IPS DF 4.7 (cell line): ENCODE measurements around the gene DNAH2.

Source experiments
- DNase-seq: peaks from one replicate; pipeline ENCODE4 v3.0.0-alpha.2; 2013; ENCODE audit warnings: low spot score; ENCODE audit errors: extremely low read depth

The DNAH2 gene

DNA sequence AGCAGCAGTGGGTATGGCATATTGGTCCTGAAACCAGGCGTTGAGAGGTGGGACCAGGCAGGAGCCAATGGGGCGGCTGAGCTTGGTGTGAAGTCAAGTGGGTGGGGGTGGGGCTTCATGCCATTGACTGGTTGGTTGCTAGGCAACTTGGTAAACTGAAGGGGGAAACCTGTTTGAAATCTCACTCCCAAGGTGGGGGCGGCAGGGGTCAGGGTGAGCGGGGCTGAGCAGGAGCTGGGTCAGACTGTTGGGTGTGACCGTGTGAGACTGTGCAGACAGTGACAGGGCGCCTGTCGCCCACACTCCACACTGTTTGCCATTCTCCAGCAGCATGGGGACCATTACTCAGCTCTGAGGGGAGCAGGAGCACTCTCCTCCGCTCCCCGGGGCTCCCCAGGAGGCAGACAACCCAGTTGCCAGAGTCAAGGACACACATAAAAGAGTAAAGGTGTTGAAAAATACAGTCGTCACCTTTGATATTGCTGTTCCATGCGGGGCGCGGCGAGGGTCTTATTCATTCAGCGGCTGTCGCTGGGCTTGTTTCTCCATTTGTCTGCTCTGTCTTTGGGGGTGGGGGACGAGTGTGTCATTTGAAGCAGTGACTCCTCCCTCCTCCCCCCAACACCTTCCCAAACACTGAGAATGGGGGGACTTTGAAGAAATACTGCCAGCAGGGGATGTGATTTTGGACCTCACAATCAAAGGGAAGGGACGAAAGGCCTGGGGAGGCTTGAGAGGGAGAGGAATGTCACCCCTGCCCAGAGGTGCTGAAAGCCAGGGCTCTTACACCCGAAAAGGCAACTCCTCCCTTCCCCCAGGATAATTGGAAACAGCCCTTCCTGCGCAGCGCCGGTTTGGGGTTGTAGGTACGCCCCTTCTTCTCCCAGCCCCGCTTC is 13.7 kb upstream of the DNAH2 start:
- no peak for DNase-seq

DNA sequence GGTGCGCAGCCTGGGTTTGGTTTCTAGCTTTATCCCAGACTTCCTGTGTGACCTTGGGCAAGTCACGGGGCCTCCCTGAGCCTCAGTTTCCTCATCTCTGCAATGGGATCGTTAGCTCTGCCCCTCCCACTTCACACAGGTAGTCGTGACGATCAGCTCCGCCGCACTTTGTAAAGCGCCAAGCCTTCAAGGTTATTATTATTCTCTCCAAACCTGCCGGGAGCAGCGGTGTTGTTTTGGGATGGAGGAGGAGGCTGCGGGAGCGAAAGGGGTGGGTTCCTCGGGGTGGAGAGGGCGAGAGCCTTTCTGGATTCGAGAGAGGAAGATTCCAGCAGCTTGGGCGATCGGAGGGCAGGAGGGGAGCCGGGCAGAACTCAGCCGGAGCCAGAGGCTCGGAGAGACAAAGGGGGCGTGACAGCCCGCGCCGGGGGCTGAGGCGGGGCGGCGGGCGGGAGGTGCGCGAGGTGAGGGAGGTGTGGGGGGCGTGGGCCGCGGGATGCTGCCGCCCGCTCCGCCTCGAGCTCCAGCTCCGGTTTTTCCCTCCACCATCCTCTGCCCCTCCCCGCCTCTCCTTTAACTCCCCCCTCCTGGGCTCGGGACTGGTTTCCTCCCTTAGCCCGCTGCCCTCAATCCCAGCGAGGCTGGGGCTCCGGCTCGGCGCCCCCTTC is 12.8 kb upstream of the DNAH2 start, which contains the start of gene EFNB3:
Gene EFNB3, plus strand, starts transcription at position 602 of the 668 bp plus-strand sequence. CDS start 397 bp downstream, outside the sequence.
- DNase-seq = no peak

DNA sequence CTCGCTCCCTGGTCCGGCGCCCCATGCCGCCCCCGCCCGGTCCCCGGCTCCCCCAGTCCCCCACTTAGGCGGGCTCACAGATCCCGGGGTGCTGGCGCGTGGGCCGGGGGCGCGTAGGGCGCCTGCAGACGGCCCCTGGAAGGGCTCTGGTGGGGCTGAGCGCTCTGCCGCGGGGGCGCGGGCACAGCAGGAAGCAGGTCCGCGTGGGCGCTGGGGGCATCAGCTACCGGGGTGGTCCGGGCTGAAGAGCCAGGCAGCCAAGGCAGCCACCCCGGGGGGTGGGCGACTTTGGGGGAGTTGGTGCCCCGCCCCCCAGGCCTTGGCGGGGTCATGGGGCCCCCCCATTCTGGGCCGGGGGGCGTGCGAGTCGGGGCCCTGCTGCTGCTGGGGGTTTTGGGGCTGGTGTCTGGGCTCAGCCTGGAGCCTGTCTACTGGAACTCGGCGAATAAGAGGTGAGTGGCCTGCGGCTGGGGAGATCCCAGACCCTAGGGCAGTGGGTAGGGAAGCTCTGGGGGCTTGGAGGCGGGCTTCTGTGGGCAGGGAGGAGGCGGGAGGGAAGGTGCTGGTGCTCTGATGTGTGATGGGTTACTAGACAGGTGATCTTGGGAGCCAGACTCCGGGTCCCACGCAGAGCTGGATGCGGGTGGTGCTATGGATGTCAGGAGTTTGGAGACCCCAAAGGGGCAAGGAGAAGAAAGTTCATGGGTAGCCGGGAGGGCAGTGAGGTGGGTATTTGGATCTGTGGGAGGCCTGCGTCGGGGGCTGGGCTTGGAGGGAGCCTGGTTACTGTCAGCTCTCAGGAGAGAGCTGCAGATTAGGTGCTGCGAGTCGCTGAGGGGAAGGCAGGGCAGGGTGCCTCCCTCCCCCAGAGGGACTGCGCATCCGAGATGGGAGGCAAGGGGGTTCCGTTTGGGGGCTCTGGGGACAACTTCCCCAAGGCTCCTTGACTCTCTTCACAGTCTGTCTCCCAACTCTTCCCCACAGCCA is 12.0 kb upstream of the DNAH2 start:
- no peak for DNase-seq

DNA sequence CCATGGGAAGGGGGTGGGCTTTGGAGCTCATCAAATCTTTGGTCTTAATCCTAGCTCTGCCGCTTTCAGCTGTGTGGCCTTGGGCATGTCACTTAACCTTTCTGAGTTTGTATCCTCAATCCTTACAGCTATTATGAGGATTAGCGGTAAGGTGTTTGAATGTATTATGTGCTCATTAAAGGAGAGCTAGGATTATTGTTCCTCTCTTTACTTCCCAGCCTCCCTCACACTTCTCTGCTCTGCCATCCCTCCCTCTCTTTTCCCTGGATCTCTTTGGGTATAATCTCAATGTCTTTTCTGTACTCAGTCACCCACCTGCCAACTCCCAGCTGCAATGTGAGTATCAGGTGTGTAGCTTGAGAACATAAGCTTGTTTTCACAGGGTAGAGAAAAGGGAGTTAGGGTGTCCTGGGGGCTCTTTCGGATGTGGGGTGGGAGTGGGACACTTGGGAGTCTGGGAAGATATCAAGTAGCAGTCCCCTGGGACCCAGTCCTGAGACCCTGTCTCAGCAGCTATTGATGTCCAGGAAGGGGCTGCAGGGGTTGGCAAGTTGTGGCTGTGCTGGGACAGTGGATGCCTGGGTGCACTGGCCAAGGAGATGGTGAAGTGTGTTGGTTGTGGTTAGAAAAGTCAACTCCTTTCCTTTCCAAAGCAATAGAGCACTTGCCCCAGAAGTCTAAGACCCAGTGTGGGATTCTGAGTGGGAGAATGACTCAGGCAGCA is 10.8 kb upstream of the DNAH2 start:
- no peak for DNase-seq

DNA sequence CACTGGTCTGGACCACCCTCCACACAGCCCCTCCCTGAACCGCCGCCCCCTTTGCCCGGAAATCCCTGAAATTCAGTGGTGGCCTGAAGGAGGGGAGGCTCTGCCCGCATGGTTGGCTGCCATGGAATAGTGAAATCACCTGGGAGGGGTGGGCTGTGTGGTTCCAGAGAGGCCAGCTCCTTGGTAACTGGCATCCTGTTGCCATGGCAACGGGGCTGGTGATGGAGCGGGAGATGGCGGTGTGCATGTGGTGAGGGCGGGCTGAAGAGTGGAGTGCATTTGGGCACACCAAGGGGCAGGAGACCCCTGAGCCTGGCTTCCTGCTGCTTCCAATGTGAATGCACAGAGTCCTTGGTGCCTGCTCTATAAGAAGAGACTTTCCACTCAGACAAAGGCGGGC is 10.1 kb upstream of the DNAH2 start:
- DNase-seq = no peak

DNA sequence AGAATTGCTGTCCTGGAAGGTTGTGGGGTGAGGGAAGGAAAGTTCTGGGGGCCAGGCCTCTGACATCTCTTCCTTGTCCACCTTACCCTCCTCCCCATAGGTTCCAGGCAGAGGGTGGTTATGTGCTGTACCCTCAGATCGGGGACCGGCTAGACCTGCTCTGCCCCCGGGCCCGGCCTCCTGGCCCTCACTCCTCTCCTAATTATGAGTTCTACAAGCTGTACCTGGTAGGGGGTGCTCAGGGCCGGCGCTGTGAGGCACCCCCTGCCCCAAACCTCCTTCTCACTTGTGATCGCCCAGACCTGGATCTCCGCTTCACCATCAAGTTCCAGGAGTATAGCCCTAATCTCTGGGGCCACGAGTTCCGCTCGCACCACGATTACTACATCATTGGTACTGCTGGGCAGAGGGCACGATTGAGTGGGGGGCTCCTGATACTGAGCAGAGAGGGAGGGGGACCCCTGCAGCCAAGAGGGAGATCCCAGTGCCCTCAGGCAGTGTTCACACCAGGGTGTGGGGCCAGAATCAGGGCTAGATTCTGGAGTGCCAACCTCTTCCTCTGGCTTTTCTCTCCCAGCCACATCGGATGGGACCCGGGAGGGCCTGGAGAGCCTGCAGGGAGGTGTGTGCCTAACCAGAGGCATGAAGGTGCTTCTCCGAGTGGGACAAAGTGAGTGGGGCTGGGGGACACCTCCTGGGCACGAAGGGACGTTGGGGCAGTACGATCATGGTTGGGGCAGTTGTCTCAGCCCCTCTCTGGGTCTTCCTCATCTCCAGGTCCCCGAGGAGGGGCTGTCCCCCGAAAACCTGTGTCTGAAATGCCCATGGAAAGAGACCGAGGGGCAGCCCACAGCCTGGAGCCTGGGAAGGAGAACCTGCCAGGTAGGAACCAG is 9.4 kb upstream of the DNAH2 start:
- no peak for DNase-seq

DNA sequence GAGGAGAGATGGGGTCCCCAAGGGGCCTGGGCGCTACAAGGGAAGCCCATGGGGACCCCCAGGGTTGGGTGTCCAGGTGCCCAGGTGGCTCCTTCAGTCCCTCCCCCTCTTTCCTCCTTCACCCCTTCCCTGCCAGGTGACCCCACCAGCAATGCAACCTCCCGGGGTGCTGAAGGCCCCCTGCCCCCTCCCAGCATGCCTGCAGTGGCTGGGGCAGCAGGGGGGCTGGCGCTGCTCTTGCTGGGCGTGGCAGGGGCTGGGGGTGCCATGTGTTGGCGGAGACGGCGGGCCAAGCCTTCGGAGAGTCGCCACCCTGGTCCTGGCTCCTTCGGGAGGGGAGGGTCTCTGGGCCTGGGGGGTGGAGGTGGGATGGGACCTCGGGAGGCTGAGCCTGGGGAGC is 8.5 kb upstream of the DNAH2 start:
- no peak for DNase-seq

DNA sequence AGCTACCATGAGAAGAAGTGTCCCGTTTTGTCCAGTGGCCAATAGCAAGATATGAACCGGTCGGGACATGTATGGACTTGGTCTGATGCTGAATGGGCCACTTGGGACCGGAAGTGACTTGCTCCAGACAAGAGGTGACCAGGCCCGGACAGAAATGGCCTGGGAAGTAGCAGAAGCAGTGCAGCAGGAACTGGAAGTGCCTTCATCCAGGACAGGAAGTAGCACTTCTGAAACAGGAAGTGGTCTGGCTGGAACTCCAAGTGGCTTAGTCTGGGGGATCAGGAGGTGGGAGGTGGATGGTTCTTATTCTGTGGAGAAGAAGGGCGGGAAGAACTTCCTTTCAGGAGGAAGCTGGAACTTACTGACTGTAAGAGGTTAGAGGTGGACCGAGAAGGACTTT is 7.2 kb upstream of the DNAH2 start:
- DNase-seq = no peak

DNA sequence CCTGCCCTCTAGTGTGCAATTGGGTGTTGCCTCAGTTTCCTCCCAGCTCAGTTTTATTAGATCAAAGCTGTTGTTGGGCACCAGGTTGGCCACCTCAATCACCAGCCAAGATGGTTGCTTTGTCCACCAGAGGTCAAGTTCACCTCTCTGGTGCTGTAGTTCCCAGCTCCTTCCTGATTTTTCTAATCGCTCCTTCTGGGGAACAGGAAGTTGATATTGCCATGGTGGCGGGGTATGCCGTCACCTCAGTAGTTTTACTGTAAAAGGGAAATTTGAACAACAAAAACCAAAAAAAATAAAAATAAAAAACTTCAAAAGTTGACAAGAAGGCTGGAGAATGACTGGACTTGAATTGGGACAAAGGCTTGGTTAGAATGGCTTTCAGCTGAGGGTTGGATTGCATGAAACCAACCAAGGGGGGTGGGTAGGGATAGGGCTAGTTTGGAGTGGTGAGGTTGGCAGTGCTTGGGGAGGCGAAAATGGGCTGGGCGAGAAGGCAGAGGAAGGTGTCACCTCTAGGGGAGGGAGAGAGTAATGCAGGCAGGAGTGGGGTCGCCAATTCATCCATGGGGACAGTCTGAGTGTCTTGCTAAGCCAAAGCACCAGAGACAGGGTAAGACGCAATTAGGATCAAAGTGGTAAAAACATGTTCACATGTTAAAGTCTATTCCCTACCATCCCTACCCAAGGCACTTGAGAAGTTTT is 6.3 kb upstream of the DNAH2 start:
- no peak for DNase-seq

DNA sequence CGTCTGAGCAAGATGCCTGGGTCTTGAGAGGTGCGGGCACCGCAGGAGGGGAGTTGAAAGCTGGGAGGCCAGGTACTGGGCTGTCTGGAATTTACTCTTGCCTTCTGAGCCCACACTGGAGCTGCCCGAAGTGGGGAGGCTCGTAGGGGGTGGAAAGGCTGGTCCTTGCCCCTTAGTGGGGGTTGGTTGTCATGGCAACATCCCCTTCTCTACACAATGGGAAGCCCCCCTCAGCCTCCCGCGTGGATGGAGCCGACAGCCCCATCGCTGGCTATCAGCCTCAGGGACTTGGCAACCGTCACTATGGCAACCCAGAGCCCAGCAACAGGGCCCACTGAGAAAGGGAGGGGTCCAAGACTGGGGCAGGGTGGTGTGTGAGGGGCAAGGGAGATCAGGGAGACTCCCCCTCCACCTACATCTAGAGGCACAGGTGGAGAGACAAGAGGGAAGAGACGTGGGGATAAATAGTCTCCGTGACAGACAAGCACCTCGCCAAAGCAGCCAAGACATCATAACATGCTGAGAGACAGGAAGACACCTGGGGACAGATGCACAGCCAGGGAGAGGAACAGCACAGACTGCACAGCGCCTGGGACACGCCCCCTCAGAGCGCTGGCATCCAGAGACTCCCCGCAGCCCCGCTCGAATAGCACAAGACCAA is 5.3 kb upstream of the DNAH2 start:
- no peak for DNase-seq

DNA sequence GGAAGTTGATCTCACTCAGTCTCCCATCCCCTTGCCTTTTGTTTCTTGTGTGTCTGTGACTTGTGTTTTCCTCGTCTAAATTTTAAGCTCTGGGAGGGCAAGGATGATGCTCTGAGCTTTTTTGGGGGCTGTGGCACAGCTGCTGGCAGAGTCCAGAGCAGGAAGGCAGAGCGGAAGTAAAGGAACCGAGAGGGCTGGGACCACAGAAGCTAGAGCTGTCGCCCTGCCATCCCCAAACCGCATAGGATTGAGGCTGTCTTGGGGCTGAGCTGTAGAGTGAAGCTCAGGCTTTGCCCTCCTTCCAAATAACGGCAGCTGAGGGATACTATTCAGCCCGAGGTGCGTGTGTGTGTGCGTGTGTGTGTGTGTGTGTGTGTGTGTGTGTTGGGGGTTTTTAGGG is 3.8 kb upstream of the DNAH2 start:
- DNase-seq = no peak

DNA sequence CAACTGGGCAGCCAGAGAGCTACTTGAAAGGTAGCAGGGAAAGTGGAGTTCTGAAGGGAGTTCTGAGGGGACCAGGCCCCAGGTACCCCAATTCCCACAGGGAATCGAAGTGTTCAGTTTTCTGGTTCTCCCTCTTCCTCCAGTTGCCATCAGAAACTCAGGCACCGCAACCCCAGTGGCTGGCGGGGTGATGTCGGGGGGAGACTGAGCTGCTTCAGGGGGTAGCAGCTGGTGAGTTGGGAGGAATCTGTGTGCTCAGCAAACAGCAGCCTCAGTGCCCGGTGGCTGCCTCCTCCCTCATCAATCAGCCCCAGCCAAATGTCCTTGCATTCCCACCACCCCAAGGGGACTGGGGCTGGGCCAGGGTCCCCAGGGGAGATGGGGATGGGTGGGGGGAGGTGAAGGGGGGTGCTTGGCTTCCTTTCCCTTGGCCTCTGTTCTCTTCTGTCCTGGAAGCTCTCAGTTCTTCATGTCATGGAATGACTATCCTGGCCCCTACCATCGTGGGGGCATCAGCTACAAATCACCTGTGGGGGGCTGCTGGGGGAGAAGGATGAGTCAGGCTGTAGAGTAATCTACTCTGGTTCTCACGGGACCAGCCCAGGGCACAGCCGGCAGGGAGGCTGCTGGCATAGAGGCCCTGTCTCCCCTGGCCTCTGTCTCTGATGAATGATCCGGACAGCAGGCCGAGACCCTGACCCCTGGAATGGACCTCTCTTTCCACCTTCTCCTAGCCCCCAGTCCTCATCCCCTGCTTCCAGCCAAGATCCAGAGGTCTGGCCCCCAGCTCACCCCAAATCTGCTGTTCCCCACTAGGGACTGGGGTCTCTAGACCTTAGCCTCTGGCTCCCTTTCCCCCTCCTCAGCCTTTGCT is 2.6 kb upstream of the DNAH2 start:
- no peak for DNase-seq

DNA sequence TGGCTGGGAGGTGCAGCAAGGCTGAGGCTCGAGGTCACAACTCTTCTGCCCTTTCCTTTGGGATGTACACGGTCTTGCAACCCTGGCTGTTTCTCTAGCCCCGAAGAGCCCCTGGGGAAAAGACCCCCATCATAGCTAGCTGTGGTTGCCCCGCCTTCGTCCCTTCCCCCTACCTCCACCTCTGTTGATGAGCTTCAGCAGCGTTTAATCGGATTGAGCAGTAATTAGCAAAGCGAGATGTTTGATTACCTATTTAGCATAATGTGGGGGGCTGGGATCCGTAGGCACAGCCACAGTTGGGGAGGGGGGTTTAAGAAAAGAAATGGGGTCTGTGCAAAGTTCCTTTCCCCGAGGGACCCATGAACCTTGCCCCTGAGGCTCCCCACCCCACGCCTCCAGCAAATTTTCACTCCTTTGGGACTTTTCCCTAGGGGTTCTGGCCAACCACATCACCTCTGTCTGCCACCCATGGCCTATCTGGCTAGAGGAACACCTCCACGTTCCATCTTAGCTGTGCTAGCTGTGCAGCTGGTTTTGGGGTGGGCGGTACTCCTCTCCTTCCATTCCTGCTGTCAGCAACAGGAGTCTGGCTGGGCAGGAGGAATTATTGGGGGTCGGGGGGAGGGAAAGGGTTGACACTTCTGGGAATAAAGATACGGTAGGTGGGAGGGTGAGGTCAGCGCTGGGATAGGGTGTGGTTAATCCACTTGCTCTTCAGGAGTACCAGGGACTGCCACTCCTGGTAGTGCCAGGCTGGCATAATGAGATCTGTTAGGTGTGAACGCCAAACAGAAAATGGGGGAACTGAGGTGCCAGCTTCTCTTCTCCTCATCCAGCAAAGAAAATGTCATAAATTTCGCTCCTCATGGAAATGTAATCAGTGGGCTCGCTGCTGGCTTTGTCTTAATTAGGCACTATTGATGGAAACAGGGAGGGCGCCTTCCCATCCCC is 1.3 kb upstream of the DNAH2 start:
- no peak for DNase-seq

DNA sequence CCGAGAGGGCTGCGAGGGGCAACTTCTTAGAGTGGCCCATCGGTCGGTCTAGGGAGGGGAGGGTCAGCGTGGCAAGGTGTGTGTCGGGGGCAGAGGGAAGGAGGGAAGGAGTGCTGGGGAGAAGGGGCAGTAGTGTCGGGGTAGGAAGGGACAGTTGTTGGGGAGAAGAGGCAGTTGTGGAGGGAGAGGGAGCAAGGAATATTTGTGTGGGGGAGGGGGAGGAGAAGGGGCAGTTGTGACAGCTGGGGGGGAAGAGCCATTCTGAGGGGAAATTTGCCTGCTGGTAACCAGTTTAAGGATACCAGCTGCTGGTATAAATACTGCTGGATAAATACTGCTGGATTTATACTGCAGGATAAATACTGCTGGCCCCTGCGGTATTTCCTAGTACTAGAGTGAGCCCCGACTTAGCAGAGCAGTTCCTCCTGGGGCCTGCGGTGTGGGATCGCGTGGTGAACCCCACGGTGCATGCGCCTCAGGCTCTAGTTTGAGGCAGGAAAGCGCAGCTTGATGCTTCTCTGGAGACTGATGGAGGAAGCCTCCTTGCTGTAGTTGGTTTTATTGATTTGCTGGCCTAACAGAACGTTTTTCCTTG is 309 bp downstream of the DNAH2 start:
- no peak for DNase-seq

DNA sequence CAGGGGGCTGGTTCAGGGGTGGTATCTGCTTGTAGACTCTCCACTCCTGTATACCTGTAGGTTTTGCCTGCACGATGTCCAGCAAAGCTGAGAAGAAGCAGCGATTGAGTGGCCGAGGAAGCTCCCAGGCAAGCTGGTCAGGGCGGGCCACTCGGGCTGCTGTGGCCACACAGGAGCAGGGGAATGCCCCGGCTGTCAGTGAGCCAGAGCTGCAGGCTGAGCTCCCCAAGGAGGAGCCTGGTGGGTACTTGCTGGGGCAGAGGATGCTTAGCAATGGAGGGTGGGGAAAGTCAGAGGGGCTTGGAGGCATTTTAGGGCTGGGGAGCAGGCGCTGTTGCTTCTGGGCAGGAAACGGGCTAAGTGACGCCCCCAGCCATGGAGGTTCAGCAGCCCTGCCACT is 2.1 kb downstream of the DNAH2 start:
- no peak for DNase-seq

DNA sequence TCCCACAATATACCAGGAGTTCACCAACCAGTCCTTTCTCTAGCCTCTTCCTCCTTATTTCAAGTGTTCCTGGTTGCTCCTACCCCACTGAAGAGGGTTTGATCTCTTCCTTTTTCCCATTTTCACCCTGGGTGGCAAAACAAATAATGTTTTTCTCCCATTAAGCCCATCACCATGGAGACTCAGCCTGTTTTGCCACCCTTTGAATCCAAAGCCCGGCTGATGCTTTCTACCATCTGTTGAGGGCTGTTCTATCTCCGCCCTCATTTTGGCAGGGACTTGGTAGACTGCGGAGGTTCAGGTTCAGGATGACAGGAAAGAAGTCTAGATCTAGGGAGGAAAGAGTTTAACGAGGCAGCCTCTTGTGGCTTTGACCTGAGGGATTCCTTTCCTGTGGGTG is 2.6 kb downstream of the DNAH2 start:
- no peak for DNase-seq
